Stimulated activated naive CD4-positive, alpha-beta T cell (primary cell): ENCODE results near the gene PER1.

ENCODE experiments used
- DNase-seq, 6 experiments: peaks; one replicate each; lab custom pipeline; 2025; lab: John Stamatoyannopoulos, UW

PER1 gene

DNA sequence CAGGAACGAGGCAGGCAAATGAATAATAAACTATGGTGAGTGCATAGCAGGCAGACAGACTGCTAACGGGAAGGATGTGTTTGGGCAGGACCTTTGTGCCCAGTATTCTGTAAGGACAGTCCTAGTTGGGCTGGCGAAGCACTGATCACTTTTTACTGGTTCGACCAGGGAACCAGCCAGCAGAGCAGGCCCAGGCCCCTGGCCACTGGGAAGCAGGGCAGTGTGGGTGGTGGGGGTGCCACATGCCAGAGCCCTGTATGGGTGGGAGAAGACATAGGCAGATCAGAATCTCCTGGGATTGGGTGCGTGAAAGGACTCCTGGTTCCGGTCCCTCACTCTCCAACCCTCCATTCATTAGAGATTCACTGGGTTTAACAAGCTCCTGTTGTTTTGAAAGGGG is 14.5 kb upstream of the PER1 start:
- DNase-seq = no peak

DNA sequence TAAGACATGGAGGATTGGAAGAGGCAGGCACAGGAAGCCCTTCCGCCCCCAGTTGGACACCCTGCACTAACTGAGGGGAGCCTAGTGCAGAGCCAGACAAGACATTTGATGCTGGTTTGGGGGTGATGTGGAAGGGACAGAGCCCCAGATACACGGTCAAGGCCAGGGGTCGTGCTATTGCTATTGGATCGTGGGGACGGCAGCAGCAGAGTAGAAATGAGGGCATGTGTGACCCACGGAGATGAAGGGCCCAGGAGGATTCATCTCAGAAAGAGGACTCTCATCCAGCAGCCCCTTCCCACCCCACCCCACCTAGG is 12.6 kb upstream of the PER1 start:
- no peak for DNase-seq

DNA sequence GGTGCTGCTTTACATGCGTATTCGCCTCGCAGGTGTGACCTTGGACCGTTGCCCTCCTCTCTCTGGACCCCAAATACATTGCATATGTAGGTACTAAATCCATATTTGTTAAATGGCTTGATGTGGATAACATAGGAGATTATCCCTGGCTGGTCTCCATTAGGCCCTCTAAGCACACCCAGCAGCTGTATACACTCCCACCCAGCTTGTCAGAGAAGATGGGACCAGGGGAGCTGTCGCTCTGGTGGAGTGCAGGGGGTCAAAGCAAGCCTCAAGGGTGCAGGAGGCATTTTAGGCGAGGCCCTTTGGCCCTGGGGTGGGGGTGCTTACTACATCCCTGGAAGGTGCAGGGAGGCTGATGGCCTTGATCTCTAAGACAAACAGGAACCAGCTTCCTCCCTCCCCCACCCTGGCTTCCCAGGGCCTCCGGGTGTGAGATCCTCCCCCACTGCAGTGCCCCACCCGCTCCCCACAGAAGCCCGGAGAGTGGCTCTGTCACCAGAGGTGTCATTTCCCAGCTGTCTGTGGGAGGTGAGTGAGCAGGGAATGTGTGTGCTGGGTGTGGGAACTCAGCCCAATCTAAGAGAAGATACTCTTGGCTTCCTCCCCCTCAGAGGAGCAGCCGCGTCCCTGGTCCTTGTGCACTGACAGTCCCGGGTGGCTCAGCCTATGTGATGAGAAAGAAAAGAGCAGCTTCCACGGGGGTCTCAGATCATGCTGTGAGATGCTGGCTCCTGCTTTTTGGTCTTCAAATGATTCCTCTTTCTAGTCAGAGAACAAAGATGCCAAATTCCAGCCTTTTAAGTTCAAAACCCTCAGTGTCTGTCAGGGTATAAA is 12.0 kb upstream of the PER1 start:
- DNase-seq = peak; percentile 34 to 77 (median 65)

DNA sequence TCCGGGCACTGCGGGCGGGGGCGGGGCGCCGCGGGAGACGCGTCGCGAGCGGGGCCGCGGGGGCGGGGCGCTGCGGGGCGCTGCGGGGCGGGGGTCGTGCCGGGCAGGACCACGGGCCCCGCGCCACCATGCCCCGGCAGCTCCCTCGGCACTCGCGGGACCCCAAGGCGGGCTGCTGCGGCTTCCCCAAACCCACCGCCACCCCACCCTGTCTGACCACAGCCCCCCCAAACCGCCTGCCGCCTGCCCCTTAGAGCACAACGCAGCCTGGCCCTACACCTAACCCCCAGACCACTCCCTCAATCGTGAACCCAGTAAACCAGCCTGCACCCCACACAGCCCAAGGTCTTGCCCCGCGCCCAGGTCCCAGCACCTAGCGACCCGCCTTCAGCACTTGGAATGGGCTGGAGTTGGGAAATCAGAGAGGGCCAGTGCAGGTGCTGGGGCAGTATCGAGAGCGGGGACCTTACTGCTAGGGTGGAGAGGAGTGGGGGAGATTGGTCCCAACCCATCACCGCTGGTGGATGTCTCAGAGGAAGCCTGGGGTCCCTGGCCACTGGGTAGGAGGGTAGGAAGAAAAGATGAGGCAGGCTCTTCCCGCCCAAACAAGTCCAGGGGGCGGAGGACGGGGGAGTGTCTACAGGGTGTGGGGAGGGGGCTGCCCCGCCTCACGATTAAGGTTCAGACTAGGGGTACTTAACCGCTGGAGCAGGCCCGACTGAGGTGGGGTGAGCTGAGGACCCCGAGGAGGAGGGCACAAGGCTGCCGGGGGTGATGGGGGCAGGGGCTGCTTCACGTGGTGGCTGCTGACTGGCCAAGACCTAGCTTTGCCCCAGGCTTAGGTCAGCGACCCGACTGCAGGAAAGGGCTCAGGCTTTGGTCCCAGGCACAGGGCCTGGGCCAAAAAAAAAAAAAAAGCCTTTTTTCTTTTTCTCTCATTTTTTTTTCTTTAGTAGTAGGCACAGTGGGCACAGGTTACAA is 11.1 kb upstream of the PER1 start:
- peak in 3 of 6 experiments; percentile 26 to 54 (median 53) for DNase-seq

DNA sequence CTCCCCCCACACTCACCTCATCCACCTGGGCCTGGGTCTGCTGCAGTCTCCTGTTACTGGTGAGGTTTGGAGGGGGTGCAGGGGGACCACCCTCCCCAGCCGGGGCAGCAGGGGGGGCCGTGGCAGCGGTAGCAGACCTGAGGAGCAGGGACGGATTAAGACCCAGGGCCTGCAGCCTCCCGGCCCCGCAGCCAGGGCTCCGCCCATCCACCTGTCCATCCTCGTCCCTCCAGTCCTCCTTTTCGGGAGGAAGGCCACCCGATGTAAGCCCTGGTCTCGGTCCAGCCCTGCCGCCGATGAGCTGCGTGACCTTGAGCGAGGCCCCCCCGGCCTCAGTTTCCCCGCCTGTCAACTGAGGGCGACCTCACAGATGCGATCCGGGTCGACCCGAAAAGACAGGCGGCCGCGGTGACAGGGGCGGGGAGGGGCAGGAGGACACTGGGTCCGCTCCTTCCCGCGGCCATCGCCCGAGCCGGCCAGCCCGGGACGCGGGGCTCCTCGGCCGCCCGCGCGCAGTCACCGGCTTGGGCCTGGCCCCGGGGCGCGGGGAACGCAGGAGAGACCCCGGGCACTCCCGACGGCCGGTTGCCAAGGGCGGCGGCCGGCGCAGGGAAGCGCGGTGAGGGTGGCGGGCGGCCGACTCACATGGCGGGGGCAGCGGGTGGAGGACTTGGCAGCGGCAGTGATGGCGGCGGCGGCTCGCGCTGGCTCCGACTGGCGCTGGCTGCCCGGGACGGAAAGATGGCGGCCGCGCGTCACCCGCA is 10.2 kb upstream of the PER1 start, which contains the start of gene VAMP2:
Gene VAMP2 (minus strand): TSS at position 716 of the 764 bp plus-strand sequence. CDS start 69 bp downstream, at position 647.
- peak; percentile 73 to 89 (median 78) for DNase-seq

DNA sequence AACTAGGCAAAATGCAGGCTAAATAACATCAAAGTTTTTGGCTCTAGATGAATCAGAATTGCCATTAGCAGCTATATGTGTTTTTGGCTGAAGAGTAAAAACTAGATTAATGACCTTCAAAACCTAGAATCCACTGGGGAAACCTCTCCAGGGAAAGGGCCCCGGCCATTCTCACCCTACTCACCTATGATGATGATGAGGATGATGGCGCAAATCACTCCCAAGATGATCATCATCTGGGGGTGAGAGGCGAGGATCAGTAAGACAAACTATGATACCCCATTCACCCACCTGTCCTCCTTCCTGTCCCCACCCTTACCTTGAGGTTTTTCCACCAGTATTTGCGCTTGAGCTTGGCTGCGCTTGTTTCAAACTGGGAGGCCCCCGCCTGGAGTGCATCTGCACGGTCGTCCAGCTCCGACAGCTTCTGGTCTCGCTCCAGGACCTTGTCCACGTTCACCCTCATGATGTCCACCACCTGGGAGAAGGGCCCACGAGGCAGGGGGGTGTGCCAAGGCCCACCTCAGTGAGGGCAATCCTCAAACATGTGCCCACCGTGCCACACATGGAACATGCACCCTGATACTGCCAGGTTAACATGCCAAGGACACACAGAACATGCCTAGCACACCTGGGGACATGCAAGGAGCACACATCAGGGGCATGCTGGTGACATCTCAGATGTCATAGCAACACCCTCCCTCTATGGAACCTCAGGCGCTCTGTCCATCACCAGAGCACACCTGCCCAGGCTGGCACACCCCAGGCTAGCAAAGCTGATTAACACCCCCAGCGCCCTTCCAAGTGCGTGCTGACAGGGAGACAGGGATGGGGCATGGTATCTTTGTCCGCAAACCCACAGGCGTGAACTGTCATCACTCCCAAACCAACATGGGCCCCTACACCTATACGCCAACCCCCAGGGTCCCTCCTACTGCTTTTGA is 9.4 kb upstream of the PER1 start:
- DNase-seq = peak in 1 of 6 experiments; percentile 15

DNA sequence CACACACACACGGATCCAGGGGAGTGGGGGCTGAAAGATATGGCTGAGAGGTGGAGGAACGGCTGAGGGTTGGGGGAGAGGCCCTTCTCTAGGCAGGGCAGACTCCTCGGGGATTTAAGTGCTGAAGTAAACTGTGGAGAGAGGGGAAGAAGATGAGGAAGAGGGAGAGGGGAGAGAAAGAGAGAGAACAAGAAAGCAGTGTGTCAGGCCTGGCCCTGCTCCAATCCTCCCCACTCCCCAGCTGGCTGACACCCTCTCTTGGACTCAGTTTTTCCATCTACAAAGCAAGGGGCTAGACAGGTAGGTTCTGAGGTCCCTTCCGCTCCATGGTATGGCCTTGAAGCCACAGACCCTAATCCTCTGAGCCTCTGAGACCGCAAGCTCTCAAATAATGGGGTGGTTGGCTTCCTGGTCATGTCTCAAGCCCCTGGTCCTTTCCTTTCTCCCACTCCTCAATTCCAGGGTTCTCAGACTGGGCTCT is 8.6 kb upstream of the PER1 start:
- DNase-seq = no peak

DNA sequence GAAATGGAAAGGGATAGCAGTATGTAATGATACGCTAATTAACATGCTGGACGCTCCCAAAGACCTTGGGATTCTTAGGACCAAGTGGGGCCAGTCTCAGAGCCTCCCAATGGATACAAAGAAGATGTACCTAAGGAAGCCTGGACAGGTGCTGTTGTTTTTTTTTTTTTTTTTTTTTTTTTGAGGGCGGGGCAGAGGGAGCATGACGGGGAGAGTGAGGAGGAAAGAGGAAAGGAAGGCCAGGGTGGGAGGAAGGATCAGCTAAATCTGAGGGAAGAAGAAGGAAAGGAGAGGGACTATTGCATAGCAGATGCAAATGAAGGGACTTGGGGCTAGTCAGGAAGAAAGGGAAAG is 8.0 kb upstream of the PER1 start:
- DNase-seq = no peak

DNA sequence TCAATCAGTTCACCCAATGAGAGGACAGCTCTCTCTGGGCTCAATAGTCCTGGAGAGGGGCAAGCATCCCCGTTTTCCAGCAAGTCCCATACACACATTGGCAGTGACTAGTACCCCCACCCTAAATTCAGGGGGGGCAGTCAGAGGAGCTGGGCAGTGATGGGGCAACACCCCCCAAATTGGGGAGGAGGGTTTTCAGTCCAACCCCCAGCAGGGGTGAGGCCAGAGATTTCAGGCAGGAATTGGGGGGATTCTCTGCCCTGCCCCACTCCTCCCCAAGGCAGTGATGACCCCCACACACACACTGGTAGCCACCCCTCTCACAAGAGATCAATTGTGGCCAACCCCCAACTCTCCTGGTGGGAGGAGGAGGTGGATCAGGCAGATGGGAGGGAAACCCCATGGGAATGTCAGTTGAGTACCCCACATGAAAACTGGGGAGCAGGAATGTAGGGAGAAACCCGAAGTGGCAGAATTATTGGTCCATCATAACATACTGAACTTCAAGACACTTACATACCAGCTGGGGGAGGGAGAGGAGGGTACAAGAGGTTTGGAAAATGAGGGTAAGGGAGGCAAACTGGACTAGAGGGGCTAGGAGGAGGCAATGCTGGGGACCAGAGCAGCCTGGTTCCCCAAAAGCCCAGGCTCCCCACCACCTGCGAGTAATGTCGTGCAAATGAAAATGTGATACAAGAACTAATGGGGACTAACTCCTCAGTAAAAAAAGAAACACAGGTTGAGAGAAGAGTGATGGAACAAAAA is 7.4 kb upstream of the PER1 start:
- DNase-seq = no peak

DNA sequence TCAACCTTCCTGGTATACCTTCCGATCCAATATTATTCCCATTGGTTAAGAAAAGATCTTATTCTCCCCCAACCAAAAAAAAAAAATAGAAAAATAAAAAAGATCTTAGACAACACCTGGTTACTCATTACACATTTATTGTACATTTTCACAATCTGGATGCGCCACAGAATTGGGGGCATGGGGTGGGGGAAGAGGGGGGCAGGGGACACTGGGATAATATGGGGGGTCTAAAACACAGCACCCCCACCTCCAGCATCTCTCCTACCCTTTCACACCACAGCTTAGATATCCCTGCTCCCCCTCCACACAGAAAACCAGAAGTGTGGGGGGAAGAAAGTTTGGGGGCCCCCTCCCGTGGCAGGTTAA is 6.8 kb upstream of the PER1 start:
- no peak for DNase-seq

DNA sequence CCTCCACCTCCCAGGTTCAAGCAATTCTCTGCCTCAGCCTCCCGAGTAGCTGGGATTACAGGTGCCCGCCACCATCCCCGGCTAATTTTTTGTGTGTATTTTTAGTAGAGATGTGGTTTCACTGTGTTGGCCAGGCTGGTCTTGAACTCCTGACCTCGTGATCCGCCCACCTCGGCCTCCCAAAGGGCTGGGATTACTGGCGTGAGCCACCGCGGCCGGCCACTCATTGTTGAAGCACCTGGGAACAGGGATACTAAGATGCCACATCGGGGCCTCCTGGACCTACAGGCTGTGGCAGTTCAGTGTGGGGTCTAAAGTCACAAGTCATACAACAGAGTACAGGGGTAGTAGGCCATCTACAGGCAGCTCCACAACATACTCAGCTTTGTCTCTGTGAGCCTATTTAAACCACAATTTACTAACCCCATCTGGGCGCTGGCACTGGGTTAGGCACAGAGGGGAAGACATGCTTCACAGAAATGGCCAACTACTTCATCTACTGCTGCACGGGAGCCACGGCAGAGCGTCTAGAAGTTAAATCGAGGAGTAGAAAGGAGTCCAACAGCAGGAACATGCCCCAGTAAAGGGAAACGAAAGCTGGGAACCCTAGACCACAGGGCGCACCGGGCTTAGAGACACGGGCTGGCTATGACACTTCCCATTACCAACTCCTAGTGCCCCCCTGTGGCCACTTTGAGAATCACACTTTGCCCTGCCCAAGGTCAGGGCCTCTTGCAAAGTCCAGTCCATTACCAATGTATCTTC is 6.2 kb upstream of the PER1 start:
- peak; percentile 69 to 88 (median 80) for DNase-seq

DNA sequence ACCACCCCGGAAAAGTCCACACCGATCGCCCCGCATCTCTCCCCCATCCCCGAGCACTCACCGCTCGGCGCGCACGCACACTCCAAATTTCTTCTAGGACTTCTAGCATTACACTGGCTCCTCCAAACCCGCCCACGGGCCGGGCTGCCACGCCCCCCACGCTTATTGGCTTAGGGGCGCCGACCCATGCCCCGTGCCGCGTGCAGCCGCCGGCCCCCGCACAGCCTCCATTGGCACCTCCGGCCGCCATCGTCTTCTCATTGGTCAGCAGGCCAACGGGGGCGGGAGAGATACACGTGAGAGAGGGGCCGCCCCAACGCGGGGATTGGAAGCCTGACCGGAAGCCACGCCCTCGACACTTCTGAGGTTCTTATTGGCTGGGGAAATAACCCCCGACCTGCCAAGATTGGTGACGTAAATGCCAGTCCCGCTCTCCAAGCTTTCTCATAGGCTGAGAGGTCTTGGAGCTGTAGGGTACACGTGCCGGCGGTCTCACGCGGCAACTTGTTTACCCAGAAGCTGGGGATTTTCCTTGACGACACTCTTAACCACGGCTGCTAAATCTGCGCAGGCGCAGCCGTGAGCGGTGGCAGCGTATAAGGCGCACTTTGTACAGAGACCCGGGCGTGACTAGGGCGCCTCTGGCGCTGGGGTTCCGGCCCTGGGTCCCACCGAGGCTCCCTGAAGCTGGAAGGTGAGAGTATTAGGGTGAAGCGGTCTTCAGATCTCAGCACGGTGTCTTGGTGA is 4.2 kb upstream of the PER1 start:
- DNase-seq = peak; percentile 99 to 100 (median 100)

DNA sequence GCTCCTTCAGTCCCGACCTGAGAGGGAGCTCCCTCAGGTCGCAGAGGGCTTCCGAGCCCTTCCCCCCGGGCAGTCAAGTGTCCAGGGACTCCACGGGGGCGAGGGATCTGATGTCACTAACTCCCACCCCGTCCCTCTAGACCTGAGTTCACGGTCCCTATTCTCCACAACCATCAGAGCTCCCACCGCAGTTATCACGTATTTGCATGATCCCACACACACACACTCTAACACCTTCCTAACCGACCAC is 3.7 kb upstream of the PER1 start:
- no peak for DNase-seq

DNA sequence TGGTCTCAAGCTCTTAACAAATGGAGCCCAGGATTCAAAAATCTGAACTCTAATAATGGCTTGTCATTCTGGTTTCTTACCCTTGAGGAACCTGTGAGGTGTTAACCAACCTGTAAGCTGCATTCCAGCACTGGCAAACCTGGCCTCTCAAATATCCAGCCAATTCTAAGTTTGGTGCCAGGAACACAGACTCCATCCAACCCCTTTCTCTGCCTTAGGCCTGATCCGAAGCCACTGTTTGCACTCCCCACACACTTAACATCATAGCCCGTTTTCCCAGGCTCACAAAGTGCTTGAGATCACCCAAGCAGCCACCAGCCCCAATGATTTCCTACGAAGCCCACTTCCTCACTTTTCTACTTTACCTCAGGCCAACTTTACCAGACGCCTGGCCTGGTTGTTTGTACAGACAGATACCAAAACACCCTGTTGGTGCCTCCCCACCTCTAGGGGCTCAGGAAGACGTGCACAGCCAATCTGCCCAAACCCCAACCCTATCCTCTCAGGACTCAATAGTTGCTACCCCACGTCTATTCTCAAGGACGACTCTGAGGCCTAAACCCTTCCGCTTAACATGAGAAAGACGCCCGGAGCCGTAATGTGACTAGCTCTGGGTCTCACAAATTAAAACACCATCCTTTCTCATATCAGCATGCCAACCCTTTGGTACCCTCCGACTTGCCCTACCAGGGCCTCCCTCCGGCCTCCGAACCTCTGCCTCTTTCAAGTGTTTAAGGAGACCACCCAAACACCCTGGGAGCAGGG is 3.2 kb upstream of the PER1 start:
- DNase-seq = peak in 3 of 6 experiments; percentile 42 to 72 (median 67)

DNA sequence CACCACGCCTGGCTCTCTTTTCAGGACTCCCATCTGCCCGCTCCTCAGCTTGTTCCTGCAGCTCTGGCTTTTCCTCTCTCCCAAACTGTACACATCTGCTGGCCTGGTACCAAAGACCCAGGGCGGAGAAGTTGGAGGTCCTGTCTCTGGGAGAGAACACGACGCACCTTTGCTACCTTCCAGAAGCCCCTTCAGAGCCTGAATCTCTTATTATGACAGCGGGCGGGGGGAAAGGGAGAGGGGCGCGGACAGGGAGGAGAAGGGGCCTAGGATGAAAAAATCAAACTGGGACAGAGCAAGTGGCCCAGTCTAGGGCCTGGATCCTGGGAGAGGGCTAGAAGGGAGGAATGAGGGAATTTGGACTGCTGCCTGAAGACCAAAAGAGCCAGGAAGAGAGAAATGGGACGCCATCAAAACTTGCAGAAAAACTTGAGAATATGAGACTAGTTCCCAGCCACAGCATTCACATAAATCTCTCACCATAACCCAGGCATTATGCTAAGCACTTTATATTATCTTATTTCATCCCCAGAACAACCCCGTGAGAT is 2.5 kb upstream of the PER1 start:
- DNase-seq = peak in 1 of 6 experiments; percentile 71

DNA sequence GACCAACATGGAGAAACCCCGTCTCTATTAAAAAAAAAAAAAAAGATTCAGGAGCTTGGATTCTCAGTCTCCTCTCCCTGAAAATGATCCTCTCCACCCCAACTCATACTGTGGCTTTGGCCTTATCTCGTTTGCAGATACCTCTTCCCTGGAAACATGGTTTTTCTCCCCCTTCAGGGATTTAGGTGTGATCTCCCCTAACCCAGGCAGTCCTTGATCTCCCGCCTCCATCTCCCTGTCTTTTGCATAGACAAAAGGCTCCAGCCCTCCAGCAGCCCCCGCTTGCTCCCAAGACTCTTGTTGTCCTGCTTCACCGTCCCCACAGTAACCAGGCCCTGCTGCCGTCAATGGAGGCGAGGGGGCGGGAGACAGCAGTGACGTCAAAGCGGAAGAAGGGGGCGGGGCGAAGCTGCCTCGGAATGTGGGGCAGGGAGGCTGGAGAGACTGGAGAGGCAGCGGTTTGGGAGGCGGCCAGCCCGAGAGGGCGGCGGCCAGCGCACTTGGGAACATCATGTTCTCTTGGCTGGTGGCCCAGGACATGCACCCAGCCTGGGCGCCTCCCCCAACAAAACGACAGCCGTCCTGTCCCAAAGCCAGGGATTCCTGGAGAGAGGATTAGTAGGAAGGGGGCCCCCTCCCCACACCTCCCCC is 1.9 kb upstream of the PER1 start:
- DNase-seq = peak; percentile 88 to 94 (median 93)

DNA sequence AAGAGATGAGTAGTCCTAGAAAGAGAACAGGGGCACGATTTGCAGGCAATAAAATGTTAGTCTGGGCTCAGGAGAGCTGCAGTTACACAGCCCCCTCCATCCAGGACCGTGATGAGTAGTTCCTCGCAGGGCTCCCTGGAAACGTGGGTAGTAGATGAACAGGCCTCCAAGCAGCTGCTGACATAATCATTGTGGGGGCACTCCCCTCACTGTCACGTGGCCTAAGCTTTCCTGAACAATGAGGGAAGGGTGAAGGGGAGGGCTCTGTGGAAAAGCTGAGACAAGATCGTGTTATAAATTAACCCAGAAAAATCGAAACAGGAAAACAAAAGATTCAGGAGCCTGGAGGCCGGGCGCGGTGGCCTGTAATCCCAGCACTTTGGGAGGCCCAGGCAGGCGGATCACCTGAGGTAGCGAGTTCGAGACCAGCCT is 1.3 kb upstream of the PER1 start:
- peak in 3 of 6 experiments; percentile 36 to 37 (median 37) for DNase-seq
